Measurements from ENCODE around the gene SAMHD1.
"Not testable (repeated sequence)": the region's sequence is repeated elsewhere in the genome, so short reads cannot be mapped to it uniquely, and the experiment has no call there.

SAMHD1 gene

GRCh38 chr20:36956016-36956415 is 4.5 kb upstream of the SAMHD1 start:
- DNase-seq (ENCODE audit: low read depth), result no peak

- DNase-seq (ENCODE audit: low read depth), result no peak
These were observed 651 bp upstream of the SAMHD1 start for GRCh38 chr20:36951979-36952738.

- peak; percentile 48 for DNase-seq (ENCODE audit: low read depth)
These were observed 902 bp downstream of the SAMHD1 start for GRCh38 chr20:36950414-36951197.

GRCh38 chr20:36941401-36941835 is 10.1 kb downstream of the SAMHD1 start:
- DNase-seq (ENCODE audit: low read depth), result peak; percentile 87

GRCh38 chr20:36937402-36937770 is 14.1 kb downstream of the SAMHD1 start:
- no peak for DNase-seq (ENCODE audit: low read depth)

GRCh38 chr20:36936761-36937401 is 14.6 kb downstream of the SAMHD1 start:
- DNase-seq (ENCODE audit: low read depth), result peak; percentile 40

- DNase-seq (ENCODE audit: low read depth), result no peak
These were observed 15.2 kb downstream of the SAMHD1 start for GRCh38 chr20:36936341-36936740.

- not testable (repeated sequence) for DNase-seq (ENCODE audit: low read depth)
These were observed 17.9 kb downstream of the SAMHD1 start for GRCh38 chr20:36933571-36933970.

- peak; percentile 94 for DNase-seq (ENCODE audit: low read depth)
These were observed 18.8 kb downstream of the SAMHD1 start for GRCh38 chr20:36932476-36933426.

- not testable (repeated sequence) for DNase-seq (ENCODE audit: low read depth)
These were observed 19.4 kb downstream of the SAMHD1 start for GRCh38 chr20:36932067-36932466.

- no peak for DNase-seq (ENCODE audit: low read depth)
These were observed 21.8 kb downstream of the SAMHD1 start for GRCh38 chr20:36929691-36930090.

GRCh38 chr20:36929290-36929689 is 22.2 kb downstream of the SAMHD1 start:
- DNase-seq (ENCODE audit: low read depth), result peak; percentile 71

- DNase-seq (ENCODE audit: low read depth), result no peak
These were observed 23.8 kb downstream of the SAMHD1 start for GRCh38 chr20:36927704-36928103.

- no peak for DNase-seq (ENCODE audit: low read depth)
These were observed 24.8 kb downstream of the SAMHD1 start for GRCh38 chr20:36926653-36927200.

- no peak for DNase-seq (ENCODE audit: low read depth)
These were observed 26.3 kb downstream of the SAMHD1 start for GRCh38 chr20:36925234-36925633.

- peak; percentile 25 for DNase-seq (ENCODE audit: low read depth)
These were observed 27.1 kb downstream of the SAMHD1 start for GRCh38 chr20:36924167-36925045.

- DNase-seq (ENCODE audit: low read depth), result no peak
These were observed 31.2 kb downstream of the SAMHD1 start for GRCh38 chr20:36920334-36920730.

GRCh38 chr20:36919715-36920333 is 31.7 kb downstream of the SAMHD1 start:
- DNase-seq (ENCODE audit: low read depth), result peak; percentile 68

- no peak for DNase-seq (ENCODE audit: low read depth)
These were observed 33.6 kb downstream of the SAMHD1 start for GRCh38 chr20:36917943-36918342.

- no peak for DNase-seq (ENCODE audit: low read depth)
These were observed 34.3 kb downstream of the SAMHD1 start for GRCh38 chr20:36917240-36917639.

All from amniotic epithelial cell (primary cell).